ENCODE results near the gene ZRANB3. TPM values are rescaled to one million over a fixed set of nuclear protein-coding genes. Genes with fewer than 3 reads are reported as not detected.

Gene ZRANB3
- total and polyA plus RNA-seq, 2 of the 13 experiments (the other 11 are each of a cell fraction or from before 2014, with no cell fraction given) = 5.8 to 25.2 TPM

DNA sequence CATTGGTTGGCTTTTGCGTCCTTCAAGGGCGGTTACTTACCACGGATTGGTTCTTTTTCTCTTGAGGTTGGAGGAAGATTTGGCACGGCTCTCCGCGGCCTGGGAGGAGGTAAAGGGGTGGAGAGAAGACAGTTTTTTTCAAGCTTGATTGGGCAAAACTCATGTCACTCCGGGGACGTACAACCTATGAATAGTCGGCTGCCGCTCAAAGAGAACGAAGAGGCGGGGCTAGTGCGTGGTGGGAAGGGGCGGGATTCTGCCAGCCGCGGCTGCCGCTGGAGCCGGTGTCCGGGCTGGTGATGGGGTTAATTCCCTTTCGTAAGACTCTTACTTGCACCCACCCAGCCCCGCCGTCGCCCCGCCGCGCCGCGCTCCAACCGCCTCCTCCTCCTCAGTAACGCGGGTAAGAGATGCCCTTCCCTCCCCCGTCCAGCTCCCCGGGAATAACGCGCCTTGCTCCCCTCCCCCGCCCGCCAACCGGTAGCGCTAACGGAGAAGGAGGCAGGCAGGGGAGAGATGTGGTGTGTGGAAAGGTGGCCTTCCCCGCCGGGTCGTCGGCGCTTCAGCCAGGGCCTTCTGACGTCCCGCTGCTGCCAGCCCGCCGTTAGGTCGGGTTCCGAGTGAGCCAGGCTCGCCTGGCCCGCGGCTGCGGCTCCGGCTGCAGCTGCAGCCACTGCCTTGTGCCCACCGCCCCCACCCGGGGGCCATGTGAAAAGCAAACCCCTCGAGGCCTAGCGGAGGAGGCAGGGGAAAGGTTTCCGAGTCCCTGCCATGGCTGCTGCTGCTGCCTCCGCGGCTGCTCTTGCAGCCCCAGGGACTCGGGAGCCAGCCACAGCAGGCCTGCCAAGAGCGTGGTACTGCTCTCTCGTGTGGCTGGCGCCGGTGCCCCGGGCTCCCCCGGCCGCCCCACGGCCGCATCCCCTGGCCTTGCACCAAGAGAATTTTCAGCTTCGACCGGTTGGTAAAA lies 496 bp upstream of the ZRANB3 start, which contains the start of gene R3HDM1 (continued):
- TF ChIP-seq, protein P1, sequence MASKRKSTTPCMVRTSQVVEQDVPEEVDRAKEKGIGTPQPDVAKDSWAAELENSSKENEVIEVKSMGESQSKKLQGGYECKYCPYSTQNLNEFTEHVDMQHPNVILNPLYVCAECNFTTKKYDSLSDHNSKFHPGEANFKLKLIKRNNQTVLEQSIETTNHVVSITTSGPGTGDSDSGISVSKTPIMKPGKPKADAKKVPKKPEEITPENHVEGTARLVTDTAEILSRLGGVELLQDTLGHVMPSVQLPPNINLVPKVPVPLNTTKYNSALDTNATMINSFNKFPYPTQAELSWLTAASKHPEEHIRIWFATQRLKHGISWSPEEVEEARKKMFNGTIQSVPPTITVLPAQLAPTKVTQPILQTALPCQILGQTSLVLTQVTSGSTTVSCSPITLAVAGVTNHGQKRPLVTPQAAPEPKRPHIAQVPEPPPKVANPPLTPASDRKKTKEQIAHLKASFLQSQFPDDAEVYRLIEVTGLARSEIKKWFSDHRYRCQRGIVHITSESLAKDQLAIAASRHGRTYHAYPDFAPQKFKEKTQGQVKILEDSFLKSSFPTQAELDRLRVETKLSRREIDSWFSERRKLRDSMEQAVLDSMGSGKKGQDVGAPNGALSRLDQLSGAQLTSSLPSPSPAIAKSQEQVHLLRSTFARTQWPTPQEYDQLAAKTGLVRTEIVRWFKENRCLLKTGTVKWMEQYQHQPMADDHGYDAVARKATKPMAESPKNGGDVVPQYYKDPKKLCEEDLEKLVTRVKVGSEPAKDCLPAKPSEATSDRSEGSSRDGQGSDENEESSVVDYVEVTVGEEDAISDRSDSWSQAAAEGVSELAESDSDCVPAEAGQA (IDR thresholded peaks at IDR 0.05; ENCODE audit: low read depth) = no peak
- TF ChIP-seq, protein P1 (CRISPR knock-in tag; IDR thresholded peaks at IDR 0.05; ENCODE audit: borderline replicate concordance) = 0 out of 2 replicates have a peak, but pooled peaks have one; percentile 31
- TF ChIP-seq MEIS1 (CRISPR knock-in tag; IDR thresholded peaks at IDR 0.05; ENCODE audit: borderline replicate concordance) (no peak), FIP1L1 (IDR thresholded peaks at IDR 0.05; ENCODE audit: borderline replicate concordance, insufficient read depth, low read depth, low read length) (no peak), RELA (CRISPR knock-in tag; IDR thresholded peaks at IDR 0.05) (0 out of 2 replicates have a peak, but pooled peaks have one; percentile 40), ZNF558 (CRISPR knock-in tag; IDR thresholded peaks at IDR 0.05; ENCODE audit: borderline replicate concordance) (peak; percentile 71; the same call in 1 of the 2 replicates), NFE2L2 (IDR thresholded peaks at IDR 0.05; ENCODE audit: low read length) (no peak), TAF15 (IDR thresholded peaks at IDR 0.05; ENCODE audit: low read depth, low read length, poor library complexity, severe bottlenecking) (no peak), MED1 (CRISPR knock-in tag; IDR thresholded peaks at IDR 0.05) (peak; percentile 50; the same call in 1 of the 2 replicates), TMF1 (CRISPR knock-in tag; IDR thresholded peaks at IDR 0.05; ENCODE audit: low read depth) (peak; percentile 85), ZNF775 (CRISPR knock-in tag; IDR thresholded peaks at IDR 0.05; ENCODE audit: borderline replicate concordance) (0 out of 2 replicates have a peak, but pooled peaks have one; percentile 31), ZNF274 (CRISPR knock-in tag; IDR thresholded peaks at IDR 0.05) (peak; percentile 91), DPF2 (CRISPR knock-in tag; IDR thresholded peaks at IDR 0.05; ENCODE audit: borderline replicate concordance, low read depth) (no peak), KDM5B (CRISPR knock-in tag; IDR thresholded peaks at IDR 0.05; ENCODE audit: borderline replicate concordance) (peak; percentile 98)
- TF ChIP-seq, protein P2, sequence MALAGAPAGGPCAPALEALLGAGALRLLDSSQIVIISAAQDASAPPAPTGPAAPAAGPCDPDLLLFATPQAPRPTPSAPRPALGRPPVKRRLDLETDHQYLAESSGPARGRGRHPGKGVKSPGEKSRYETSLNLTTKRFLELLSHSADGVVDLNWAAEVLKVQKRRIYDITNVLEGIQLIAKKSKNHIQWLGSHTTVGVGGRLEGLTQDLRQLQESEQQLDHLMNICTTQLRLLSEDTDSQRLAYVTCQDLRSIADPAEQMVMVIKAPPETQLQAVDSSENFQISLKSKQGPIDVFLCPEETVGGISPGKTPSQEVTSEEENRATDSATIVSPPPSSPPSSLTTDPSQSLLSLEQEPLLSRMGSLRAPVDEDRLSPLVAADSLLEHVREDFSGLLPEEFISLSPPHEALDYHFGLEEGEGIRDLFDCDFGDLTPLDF (CRISPR knock-in tag; IDR thresholded peaks at IDR 0.05) = no peak
- TF ChIP-seq, protein P3, sequence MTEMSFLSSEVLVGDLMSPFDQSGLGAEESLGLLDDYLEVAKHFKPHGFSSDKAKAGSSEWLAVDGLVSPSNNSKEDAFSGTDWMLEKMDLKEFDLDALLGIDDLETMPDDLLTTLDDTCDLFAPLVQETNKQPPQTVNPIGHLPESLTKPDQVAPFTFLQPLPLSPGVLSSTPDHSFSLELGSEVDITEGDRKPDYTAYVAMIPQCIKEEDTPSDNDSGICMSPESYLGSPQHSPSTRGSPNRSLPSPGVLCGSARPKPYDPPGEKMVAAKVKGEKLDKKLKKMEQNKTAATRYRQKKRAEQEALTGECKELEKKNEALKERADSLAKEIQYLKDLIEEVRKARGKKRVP (CRISPR knock-in tag; IDR thresholded peaks at IDR 0.05) = no peak

All from HepG2 (cell line).